ENCODE results near the gene ARMCX2. TPM values are rescaled to one million over a fixed set of nuclear protein-coding genes. Genes with fewer than 3 reads are reported as not detected.

The ARMCX2 gene
- total and polyA plus RNA-seq, 10 of the 15 experiments (the other 5 are each of a cell fraction or from before 2014, with no cell fraction given) = 0.26 to 25.5 (median 11.6) TPM

DNA sequence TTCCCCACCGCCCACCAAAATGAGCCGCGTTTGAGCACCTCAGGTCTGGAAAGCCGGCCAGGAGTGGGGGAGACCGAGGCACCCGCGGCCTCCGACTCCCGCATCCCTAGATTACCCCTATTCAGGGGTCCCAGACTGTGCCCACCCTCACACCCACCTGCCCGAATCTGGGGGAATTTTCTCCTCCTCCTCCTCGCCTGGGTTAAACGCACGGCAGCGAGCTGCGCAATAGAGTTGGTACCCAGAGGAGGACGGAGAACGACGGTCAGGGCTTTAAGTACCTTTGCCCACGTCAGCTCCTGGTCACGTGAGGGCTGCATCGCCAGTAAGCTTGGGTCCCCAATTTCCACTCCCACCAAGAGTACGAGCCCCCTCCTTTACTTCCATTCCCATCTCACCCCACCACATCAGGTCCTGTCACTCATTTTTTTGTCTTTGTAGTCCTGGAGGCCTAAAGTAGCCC lies at the start of gene ARMCX2 (continued):
- TF ChIP-seq JUND (IDR thresholded peaks at IDR 0.05; ENCODE audit: low read depth, low read length) = no peak
- TF ChIP-seq RAD51 (IDR thresholded peaks at IDR 0.05) = peak; percentile 91
- TF ChIP-seq POLR2AphosphoS2 (IDR thresholded peaks at IDR 0.05; ENCODE audit: low read depth, low read length) = 0 out of 2 replicates have a peak, but pooled peaks have one; percentile 44
- TF ChIP-seq HDGF (IDR thresholded peaks at IDR 0.05) = no peak
- TF ChIP-seq TARDBP (IDR thresholded peaks at IDR 0.05; ENCODE audit: borderline replicate concordance) = no peak
- TF ChIP-seq, protein P1, sequence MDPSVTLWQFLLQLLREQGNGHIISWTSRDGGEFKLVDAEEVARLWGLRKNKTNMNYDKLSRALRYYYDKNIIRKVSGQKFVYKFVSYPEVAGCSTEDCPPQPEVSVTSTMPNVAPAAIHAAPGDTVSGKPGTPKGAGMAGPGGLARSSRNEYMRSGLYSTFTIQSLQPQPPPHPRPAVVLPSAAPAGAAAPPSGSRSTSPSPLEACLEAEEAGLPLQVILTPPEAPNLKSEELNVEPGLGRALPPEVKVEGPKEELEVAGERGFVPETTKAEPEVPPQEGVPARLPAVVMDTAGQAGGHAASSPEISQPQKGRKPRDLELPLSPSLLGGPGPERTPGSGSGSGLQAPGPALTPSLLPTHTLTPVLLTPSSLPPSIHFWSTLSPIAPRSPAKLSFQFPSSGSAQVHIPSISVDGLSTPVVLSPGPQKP (IDR thresholded peaks at IDR 0.05; ENCODE audit: low read depth, low read length) = no peak
- TF ChIP-seq, protein P2, sequence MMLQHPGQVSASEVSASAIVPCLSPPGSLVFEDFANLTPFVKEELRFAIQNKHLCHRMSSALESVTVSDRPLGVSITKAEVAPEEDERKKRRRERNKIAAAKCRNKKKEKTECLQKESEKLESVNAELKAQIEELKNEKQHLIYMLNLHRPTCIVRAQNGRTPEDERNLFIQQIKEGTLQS (IDR thresholded peaks at IDR 0.05; ENCODE audit: borderline replicate concordance, extremely low read depth, low read depth, low read length) = peak; percentile 55; the same call in 1 of the 2 replicates
- TF ChIP-seq, protein P3, sequence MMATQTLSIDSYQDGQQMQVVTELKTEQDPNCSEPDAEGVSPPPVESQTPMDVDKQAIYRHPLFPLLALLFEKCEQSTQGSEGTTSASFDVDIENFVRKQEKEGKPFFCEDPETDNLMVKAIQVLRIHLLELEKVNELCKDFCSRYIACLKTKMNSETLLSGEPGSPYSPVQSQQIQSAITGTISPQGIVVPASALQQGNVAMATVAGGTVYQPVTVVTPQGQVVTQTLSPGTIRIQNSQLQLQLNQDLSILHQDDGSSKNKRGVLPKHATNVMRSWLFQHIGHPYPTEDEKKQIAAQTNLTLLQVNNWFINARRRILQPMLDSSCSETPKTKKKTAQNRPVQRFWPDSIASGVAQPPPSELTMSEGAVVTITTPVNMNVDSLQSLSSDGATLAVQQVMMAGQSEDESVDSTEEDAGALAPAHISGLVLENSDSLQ (IDR thresholded peaks at IDR 0.05) = peak; percentile 77
- TF ChIP-seq YY1 (IDR thresholded peaks at IDR 0.05; ENCODE audit: low read depth, low read length) = no peak
- TF ChIP-seq POLR2A (IDR thresholded peaks at IDR 0.05; ENCODE audit: low read depth, low read length) = peak; percentile 94

DNA sequence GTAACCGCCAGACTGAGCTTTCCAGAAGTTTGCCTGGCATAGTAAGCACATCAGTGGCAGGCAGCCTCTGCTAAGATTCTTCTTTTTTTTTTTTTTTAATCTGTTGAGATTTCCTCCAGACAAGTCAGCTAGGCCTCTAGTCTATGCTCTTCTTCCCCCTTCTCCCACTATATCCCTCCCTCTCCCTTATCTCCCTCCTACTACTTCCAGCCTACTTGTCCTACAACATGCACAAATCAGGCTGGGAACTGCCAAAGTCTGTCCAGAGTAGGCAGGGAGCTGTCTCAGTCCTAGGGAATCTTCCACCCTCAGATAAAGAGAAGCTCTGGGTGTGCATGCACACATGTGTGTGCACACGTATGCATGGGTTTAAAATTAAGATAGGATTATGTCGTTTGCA lies 49.7 kb upstream of the ARMCX2 start:
- FAIRE-seq (no peak), DNase-seq (ENCODE audit: low read depth, low spot score) (no peak), ATAC-seq (no peak)
- Histone ChIP-seq H3K9me3 (replicated peaks; ENCODE audit: control insufficient read depth, insufficient read depth, low read length) (no peaks in the 10 kb centered on the region), H3K27ac (ENCODE audit: control insufficient read depth, insufficient read depth) (no peak overlapping the region), H2AFZ (ENCODE audit: control insufficient read depth, low read depth, low read length) (no peak overlapping the region), H3K36me3 (ENCODE audit: control insufficient read depth in 2 of 2, insufficient read depth in 2 of 2, low read length in 1 of 2) (no peaks in the 10 kb centered on the region), H3K4me1 (ENCODE audit: control insufficient read depth, insufficient read depth, low read length) (no peaks in the 10 kb centered on the region), H3K4me2 (ENCODE audit: control insufficient read depth, insufficient read depth) (no peak overlapping the region), H3K27me3 (replicated peaks in 1 of 2; ENCODE audit: control insufficient read depth in 2 of 2, insufficient read depth in 2 of 2, low read length in 1 of 2) (no peaks in the 10 kb centered on the region), H3K9ac (ENCODE audit: control insufficient read depth, insufficient read depth, low read length) (no peak overlapping the region), H3K4me3 (no peak overlapping the region), H4K20me1 (ENCODE audit: control insufficient read depth, insufficient read depth) (no peaks in the 10 kb centered on the region), H3K79me2 (ENCODE audit: control insufficient read depth, insufficient read depth, low read length) (no peaks in the 10 kb centered on the region)
- ChIA-PET POLR2A (no interaction called here), CTCF (no interaction called here), RAD21 (ENCODE audit: unreplicated experiment) (no interaction called here), SMC1A (ENCODE audit: uncharacterized antibody, unreplicated experiment) (no interaction called here)
- intact Hi-C loops (cut with micrococcal nuclease; ENCODE audit: unreplicated experiment) = no loop called here
- TF ChIP-seq SMAD5 (IDR thresholded peaks at IDR 0.05; ENCODE audit: low read depth) (no peak), TBL1XR1 (IDR thresholded peaks at IDR 0.05; ENCODE audit: low read depth, low read length) (no peak), MXI1 (IDR thresholded peaks at IDR 0.05; ENCODE audit: low read depth, low read length) (no peak), NRF1 (conservative IDR thresholded peaks at IDR 0.05; ENCODE audit: low read depth, low read length) (no peak), CHD1 (IDR thresholded peaks at IDR 0.05; ENCODE audit: low read depth, low read length) (no peak)
- TF ChIP-seq, protein P4, sequence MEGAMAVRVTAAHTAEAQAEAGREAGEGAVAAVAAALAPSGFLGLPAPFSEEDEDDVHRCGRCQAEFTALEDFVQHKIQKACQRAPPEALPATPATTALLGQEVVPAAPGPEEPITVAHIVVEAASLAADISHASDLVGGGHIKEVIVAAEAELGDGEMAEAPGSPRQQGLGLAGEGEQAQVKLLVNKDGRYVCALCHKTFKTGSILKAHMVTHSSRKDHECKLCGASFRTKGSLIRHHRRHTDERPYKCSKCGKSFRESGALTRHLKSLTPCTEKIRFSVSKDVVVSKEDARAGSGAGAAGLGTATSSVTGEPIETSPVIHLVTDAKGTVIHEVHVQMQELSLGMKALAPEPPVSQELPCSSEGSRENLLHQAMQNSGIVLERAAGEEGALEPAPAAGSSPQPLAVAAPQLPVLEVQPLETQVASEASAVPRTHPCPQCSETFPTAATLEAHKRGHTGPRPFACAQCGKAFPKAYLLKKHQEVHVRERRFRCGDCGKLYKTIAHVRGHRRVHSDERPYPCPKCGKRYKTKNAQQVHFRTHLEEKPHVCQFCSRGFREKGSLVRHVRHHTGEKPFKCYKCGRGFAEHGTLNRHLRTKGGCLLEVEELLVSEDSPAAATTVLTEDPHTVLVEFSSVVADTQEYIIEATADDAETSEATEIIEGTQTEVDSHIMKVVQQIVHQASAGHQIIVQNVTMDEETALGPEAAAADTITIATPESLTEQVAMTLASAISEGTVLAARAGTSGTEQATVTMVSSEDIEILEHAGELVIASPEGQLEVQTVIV (IDR thresholded peaks at IDR 0.05; ENCODE audit: borderline replicate concordance, partially characterized antibody) = no peak
- 50% methylated on average over 3 of the region's 3 CpGs for WGBS (ENCODE audit: insufficient coverage, insufficient replicate concordance, low lambda C conversion rate, missing lambda C conversion rate)
- no TSS peak for BruUV-seq (replicated peaks)
- in situ Hi-C loops (cut with MboI) = no loop called here
